H1 (cell line): ENCODE measurements around the gene CELF2. TPM values are rescaled to one million over a fixed set of nuclear protein-coding genes. Genes with fewer than 3 reads are reported as not detected.

Experiments
- CTCF ChIA-PET: fragments of 300-600 bp; sonication (Branson Sonifier 250); formaldehyde crosslinking; loops from one replicate; lab custom pipeline; 2021; ENCODE audit not compliant: partially characterized antibody; lab: Charles Lee
- POLR2A ChIA-PET: fragments of 300-600 bp; sonication (Branson Sonifier 250); formaldehyde crosslinking; loops from one replicate; lab custom pipeline; 2021; ENCODE audit warnings: inconsistent platforms; ENCODE audit not compliant: partially characterized antibody; lab: Charles Lee
- DNase-seq, 2 experiments: peaks; one replicate each; pipeline versions ENCODE4 v3.0.0 to v3.0.0-alpha.2; 2010 to 2022; ENCODE audit warnings: low spot score in 2 of 2, low read depth in 1 of 2, mixed read lengths in 1 of 2
- FAIRE-seq: peaks from 2 replicates; lab custom pipeline; 2011; peaks lifted over from hg19 to GRCh38; lab: Jason Lieb, UNC
- H2AFZ ChIP-seq: 2 replicates; pipeline ENCODE4 v1.8.1; 2012; ENCODE audit warnings: low read length, inconsistent platforms
- H2AK5ac ChIP-seq: 2 replicates; pipeline ENCODE4 v1.6.1; 2013; ENCODE audit warnings: low read depth, low read length
- H2BK120ac ChIP-seq: replicated peaks from 2 replicates; pipeline ENCODE3; 2013; ENCODE audit warnings: low read depth, low read length, inconsistent platforms
- H2BK12ac ChIP-seq: 2 replicates; pipeline ENCODE4 v1.6.1; 2013; ENCODE audit warnings: low read depth, low read length
- H2BK15ac ChIP-seq: 2 replicates; pipeline ENCODE4 v1.6.1; 2013; ENCODE audit warnings: low read length
- H2BK20ac ChIP-seq: 2 replicates; pipeline ENCODE4 v1.6.1; 2013; ENCODE audit warnings: low read length
- H2BK5ac ChIP-seq: 2 replicates; pipeline ENCODE4 v1.6.1; 2013; ENCODE audit warnings: low read depth, low read length
- H3K14ac ChIP-seq: 2 replicates; pipeline ENCODE4 v1.6.1; 2013; ENCODE audit warnings: inconsistent platforms; ENCODE audit not compliant: insufficient read length
- H3K18ac ChIP-seq: 2 replicates; pipeline ENCODE4 v1.6.1; 2013; ENCODE audit warnings: low read length; ENCODE audit errors: extremely low read depth
- H3K23ac ChIP-seq: 2 replicates; pipeline ENCODE4 v1.6.1; 2013; ENCODE audit warnings: inconsistent platforms; ENCODE audit not compliant: insufficient read length
- H3K23me2 ChIP-seq: 2 replicates; pipeline ENCODE4 v1.6.1; 2013; ENCODE audit warnings: low read depth, low read length
- H3K27ac ChIP-seq: 2 replicates; pipeline ENCODE4 v1.6.1; 2011; ENCODE audit warnings: low read depth, low read length, inconsistent platforms
- H3K27me3 ChIP-seq, 4 experiments: replicated peaks in 1 of 4; 1 replicate in 1 of 4; 2 replicates in 3 of 4; pipeline versions ENCODE4 v1.6.1 to v1.8.1; 2011 to 2013; ENCODE audit warnings: low read length in 3 of 4, mild to moderate bottlenecking in 3 of 4, inconsistent platforms in 2 of 4, mixed read lengths in 2 of 4, moderate library complexity in 1 of 4; ENCODE audit not compliant: control insufficient read depth in 3 of 4, insufficient read depth in 3 of 4; ENCODE audit errors: extremely low read depth in 1 of 4
- H3K36me3 ChIP-seq, 4 experiments: 2 replicates each; pipeline versions ENCODE4 v1.6.1 to v1.8.1; 2011 to 2013; ENCODE audit warnings: mild to moderate bottlenecking in 4 of 4, low read length in 3 of 4, moderate library complexity in 2 of 4, control low read depth in 1 of 4, inconsistent platforms in 1 of 4; ENCODE audit not compliant: insufficient read depth in 4 of 4, control insufficient read depth in 2 of 4
- H3K4ac ChIP-seq: replicated peaks from 2 replicates; pipeline ENCODE3; 2013; ENCODE audit warnings: low read length, low read depth, mixed read lengths, inconsistent platforms; ENCODE audit not compliant: insufficient read length
- H3K4me1 ChIP-seq, 4 experiments: replicated peaks in 1 of 4; 1 replicate in 1 of 4; 2 replicates in 3 of 4; pipeline versions ENCODE4 v1.6.1 to v1.8.1; 2011 to 2013; ENCODE audit warnings: low read length in 3 of 4, inconsistent platforms in 2 of 4, mixed read lengths in 1 of 4; ENCODE audit not compliant: insufficient read depth in 4 of 4, control insufficient read depth in 3 of 4
- H3K4me2 ChIP-seq, 2 experiments: 2 replicates each; pipeline versions ENCODE4 v1.6.1 to v1.8.1; 2011 to 2013; ENCODE audit warnings: low read depth in 2 of 2, low read length in 2 of 2, control low read depth in 1 of 2, inconsistent platforms in 1 of 2, mild to moderate bottlenecking in 1 of 2; ENCODE audit not compliant: insufficient read depth in 1 of 2
- H3K4me3 ChIP-seq, 4 experiments: fragments of 200-600, 300-600 bp in 1 of 4; sonication (generic), shearing (Covaris generic), sonication (Bioruptor Twin) in 1 of 4; 2 replicates each; pipeline versions ENCODE4 v1.5.1 to v1.8.1; 2011 to 2016; ENCODE audit warnings: low read length in 4 of 4, low read depth in 3 of 4, control low read depth in 2 of 4, inconsistent platforms in 2 of 4, mild to moderate bottlenecking in 2 of 4, mixed read lengths in 1 of 4, moderate library complexity in 1 of 4; ENCODE audit not compliant: insufficient read depth in 2 of 4; ENCODE audit errors: extremely low read depth in 1 of 4
- H3K56ac ChIP-seq: replicated peaks from 2 replicates; pipeline ENCODE3; 2013; ENCODE audit warnings: low read depth, mild to moderate bottlenecking, mixed read lengths, low read length, inconsistent platforms; ENCODE audit not compliant: insufficient read length
- H3K79me1 ChIP-seq: 2 replicates; pipeline ENCODE4 v1.6.1; 2013; ENCODE audit warnings: low read depth, low read length, control low read depth
- H3K79me2 ChIP-seq, 2 experiments: 2 replicates each; pipeline versions ENCODE4 v1.6.1 to v1.8.1; 2012 to 2013; ENCODE audit warnings: low read length in 2 of 2, mild to moderate bottlenecking in 2 of 2, inconsistent platforms in 1 of 2; ENCODE audit not compliant: insufficient read depth in 2 of 2, control insufficient read depth in 1 of 2
- H3K9ac ChIP-seq, 4 experiments: replicated peaks in 1 of 4; 1 replicate in 1 of 4; 2 replicates in 3 of 4; pipeline versions ENCODE4 v1.6.1 to v1.8.1; 2011 to 2013; ENCODE audit warnings: low read depth in 3 of 4, low read length in 3 of 4, control low read depth in 2 of 4, mild to moderate bottlenecking in 2 of 4, moderate library complexity in 2 of 4, inconsistent platforms in 1 of 4; ENCODE audit errors: extremely low read depth in 1 of 4
- H3K9me3 ChIP-seq, 2 experiments: 2 replicates each; pipeline versions ENCODE4 v1.6.1 to v1.8.1; 2012 to 2013; ENCODE audit warnings: mild to moderate bottlenecking in 2 of 2, moderate library complexity in 2 of 2, control low read depth in 1 of 2, inconsistent platforms in 1 of 2, low read depth in 1 of 2, low read length in 1 of 2, mixed read lengths in 1 of 2; ENCODE audit not compliant: insufficient read depth in 2 of 2
- H4K20me1 ChIP-seq, 2 experiments: replicated peaks in 1 of 2; 2 replicates each; pipeline versions ENCODE3 to v1.8.1; 2011 to 2013; ENCODE audit warnings: inconsistent platforms in 2 of 2, low read length in 2 of 2, mild to moderate bottlenecking in 1 of 2; ENCODE audit not compliant: insufficient read depth in 2 of 2, control insufficient read depth in 1 of 2
- H4K5ac ChIP-seq: 2 replicates; pipeline ENCODE4 v1.6.1; 2013; ENCODE audit warnings: low read length, low read depth, mixed read lengths, inconsistent platforms; ENCODE audit not compliant: insufficient read length
- H4K8ac ChIP-seq: 2 replicates; pipeline ENCODE4 v1.8.0; 2013; ENCODE audit warnings: mild to moderate bottlenecking, moderate library complexity, low read length, inconsistent platforms; ENCODE audit not compliant: insufficient read depth; ENCODE audit errors: extremely low read depth
- H4K91ac ChIP-seq: replicated peaks from 2 replicates; pipeline ENCODE3; 2013; ENCODE audit warnings: low read length, mixed read lengths, inconsistent platforms; ENCODE audit not compliant: insufficient read length
- BACH1 ChIP-seq: IDR thresholded peaks from 2 replicates; pipeline ENCODE4 v1.6.1; 2012; ENCODE audit warnings: low read length, improper control_type of control experiment
- CTCF ChIP-seq, 3 experiments: IDR thresholded peaks; 1 replicate in 2 of 3; 2 replicates in 1 of 3; pipeline versions ENCODE4 v1.5.1 to v1.6.1; 2011; ENCODE audit warnings: low read length in 3 of 3, mild to moderate bottlenecking in 3 of 3, inconsistent platforms in 2 of 3, low read depth in 1 of 3, moderate library complexity in 1 of 3; ENCODE audit not compliant: insufficient read depth in 1 of 3; ENCODE audit errors: control extremely low read depth in 1 of 3
- EGR1 ChIP-seq: IDR thresholded peaks from 2 replicates; pipeline ENCODE4 v1.6.1; 2011; ENCODE audit warnings: low read depth, low read length, borderline replicate concordance
- EZH2 ChIP-seq: fragments of 200-600 bp; sonication (generic); IDR thresholded peaks from 2 replicates; pipeline ENCODE4 v1.7.1; 2012; ENCODE audit warnings: low read depth, mild to moderate bottlenecking, moderate library complexity, low read length, inconsistent platforms; ENCODE audit not compliant: severe bottlenecking
- FOSL1 ChIP-seq: IDR thresholded peaks from 2 replicates; pipeline ENCODE4 v1.6.1; 2011; ENCODE audit warnings: mild to moderate bottlenecking, low read depth, low read length, moderate library complexity; ENCODE audit not compliant: insufficient read depth
- GABPA ChIP-seq: IDR thresholded peaks from 2 replicates; pipeline ENCODE4 v1.6.1; 2011; ENCODE audit warnings: mild to moderate bottlenecking, low read length, moderate library complexity, borderline replicate concordance; ENCODE audit not compliant: insufficient read depth
- KDM4A ChIP-seq: IDR thresholded peaks from one replicate; pipeline ENCODE4 v1.7.1; 2012; ENCODE audit warnings: low read depth, mild to moderate bottlenecking, moderate library complexity, low read length, inconsistent platforms; ENCODE audit not compliant: severe bottlenecking
- POLR2AphosphoS5 ChIP-seq: IDR thresholded peaks from 2 replicates; pipeline ENCODE4 v1.6.1; 2011; ENCODE audit warnings: low read depth, low read length
- RAD21 ChIP-seq, 2 experiments: IDR thresholded peaks in 1 of 2; conservative IDR thresholded peaks in 1 of 2; 2 replicates each; pipeline ENCODE4 v1.6.1; 2011; ENCODE audit warnings: low read depth in 2 of 2, low read length in 2 of 2, improper control_type of control experiment in 1 of 2, inconsistent platforms in 1 of 2, mild to moderate bottlenecking in 1 of 2, moderate library complexity in 1 of 2
- RXRA ChIP-seq: IDR thresholded peaks from 2 replicates; pipeline ENCODE4 v1.6.1; 2011; ENCODE audit warnings: low read depth, mild to moderate bottlenecking, low read length, moderate library complexity; ENCODE audit not compliant: insufficient read depth
- TBP ChIP-seq: IDR thresholded peaks from 2 replicates; pipeline ENCODE4 v1.6.1; 2011; ENCODE audit warnings: low read depth, low read length, improper control_type of control experiment
- WGBS, 2 experiments: shearing (Covaris generic) in 1 of 2; methylation state at CpG; one replicate each; pipeline versions ENCODE4 v1.1.6 to v1.1.7; 2013 to 2015; ENCODE audit warnings: low lambda C conversion rate in 2 of 2, mixed read lengths in 2 of 2, inconsistent platforms in 1 of 2, low coverage in 1 of 2, missing lambda C conversion rate in 1 of 2; ENCODE audit not compliant: insufficient replicate concordance in 2 of 2, insufficient coverage in 1 of 2, insufficient read length in 1 of 2; ENCODE audit errors: extremely low coverage in 1 of 2, missing lambda C conversion rate in 1 of 2; 5-methylcytosine and 5-hydroxymethylcytosine counted together
- polyA plus RNA-seq, 7 experiments: library from polyadenylated mRNA; depleted of rRNA in 3 of 7; stranded (reverse) in 5 of 7; unstranded in 2 of 7; fragments of >200 nt in 5 of 7; fragments of 200-250 nt in 2 of 7; gene quantifications; 1 replicate in 5 of 7; 2 replicates in 1 of 7; 4 replicates in 1 of 7; pipeline versions ENCODE4 v1.2.1 to v1.2.3, GENCODE V29; 2011 to 2013; ENCODE audit warnings: missing spikeins in 2 of 7, mixed read lengths in 2 of 7
- total RNA-seq: library from RNA; stranded (reverse); fragmentation: NEBNext Ultra II Directional; extraction: Animal tissue kit (Norgen Biotek cat#: 25700); gene quantifications from 2 replicates; pipeline ENCODE4 v1.2.1, GENCODE V29; 2021

CELF2 gene
- total and polyA plus RNA-seq, 2 of the 8 experiments (the other 6 are each of a cell fraction or from before 2014, with no cell fraction given): 18.3 to 22.7 TPM

DNA sequence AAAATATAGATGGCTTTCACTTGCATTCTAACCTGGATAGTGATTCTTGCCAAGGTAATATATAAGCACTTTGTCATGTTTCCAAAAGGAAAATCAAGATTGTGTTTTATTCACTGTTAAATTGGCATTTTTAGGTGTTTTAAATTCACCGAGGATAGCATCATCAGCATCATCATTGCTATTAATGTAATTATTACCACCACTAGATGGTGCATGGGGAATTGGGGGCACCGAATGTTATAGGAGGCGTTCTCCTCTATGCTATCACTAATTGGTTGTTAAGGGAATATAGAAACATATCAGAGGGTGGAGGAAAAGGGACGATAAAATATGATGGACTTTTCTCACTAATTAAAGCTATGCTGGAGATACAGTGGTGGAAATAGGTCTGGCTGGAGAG, 95.5 kb downstream of the CELF2 start:
- H3K23ac ChIP-seq: no peak overlapping the region
- no peak overlapping the region for H2AK5ac ChIP-seq
- H3K56ac ChIP-seq: no peak overlapping the region
- H4K91ac ChIP-seq: no peak overlapping the region
- 76% methylated on average over 4 of the region's 4 CpGs; no CpG with 5 or more reads in 1 of the 2 experiments for WGBS, 2 experiments
- CTCF ChIA-PET: interaction anchor here (0.8 to 2.9 kb wide), 9 partner anchors 10 to 161 kb away, joined by 3 to 12 read pairs (median 6); no protein-coding TSS in a partner anchor
- no peaks in the 10 kb centered on the region for H3K79me1 ChIP-seq
- H3K27me3 ChIP-seq: no peaks in the 10 kb centered on the region
- no peaks in the 10 kb centered on the region for H3K4me1 ChIP-seq
- H4K20me1 ChIP-seq: no peaks in the 10 kb centered on the region
- no peak overlapping the region for H4K8ac ChIP-seq
- no peak overlapping the region for H3K9ac ChIP-seq
- H2BK15ac ChIP-seq: no peak overlapping the region
- H3K9me3 ChIP-seq: no peaks in the 10 kb centered on the region
- H2AFZ ChIP-seq: no peak overlapping the region
- POLR2A ChIA-PET: no interaction called here
- H3K23me2 ChIP-seq: no peaks in the 10 kb centered on the region
- H3K79me2 ChIP-seq: peaks cover 0 to 2% of the 10 kb centered on the region in 2 experiments; a peak in 1 of 4 replicates
- H3K36me3 ChIP-seq: no peaks in the 10 kb centered on the region
- H2BK12ac ChIP-seq: no peak overlapping the region
- FAIRE-seq (no peak), DNase-seq (no peak)
- H2BK20ac ChIP-seq: no peak overlapping the region
- no peak overlapping the region for H2BK120ac ChIP-seq
- no peak overlapping the region for H3K14ac ChIP-seq
- H3K27ac ChIP-seq: no peak overlapping the region
- H3K4ac ChIP-seq: no peak overlapping the region
- no peak overlapping the region for H3K18ac ChIP-seq
- H4K5ac ChIP-seq: no peak overlapping the region
- H2BK5ac ChIP-seq: no peak overlapping the region
- no peak overlapping the region for H3K4me3 ChIP-seq
- no peak overlapping the region for H3K4me2 ChIP-seq
- TF ChIP-seq CTCF (IDR thresholded peaks at IDR 0.05; ENCODE audit: control extremely low read depth in 1 of 3, insufficient read depth in 1 of 3, low read depth in 1 of 3, low read length in 3 of 3) (peak in 2 of 3 experiments; percentile 9 to 24; a peak in 2 of 4 replicates), BACH1 (no peak), EGR1 (no peak), FOSL1 (no peak), EZH2 (no peak), POLR2AphosphoS5 (no peak), RAD21 (IDR thresholded peaks at IDR 0.05 in 1 of 2, conservative IDR thresholded peaks at IDR 0.05 in 1 of 2; ENCODE audit: low read depth in 2 of 2, low read length in 2 of 2) (peak; percentile 40 to 46), KDM4A (no peak), RXRA (no peak), GABPA (no peak), TBP (no peak)
